GM12891 (cell line): ENCODE results near the gene GAPDH.

ENCODE experiments used
- DNase-seq: peaks from one replicate; pipeline ENCODE4 v3.0.0; 2011; ENCODE audit warnings: low spot score; ENCODE audit not compliant: insufficient read length
- FAIRE-seq: peaks from 2 replicates; lab custom pipeline; 2011; peaks lifted over from hg19 to GRCh38; lab: Jason Lieb, UNC
- PAX5 ChIP-seq: IDR thresholded peaks from 2 replicates; pipeline ENCODE4 v1.6.1; 2011; ENCODE audit warnings: low read length, moderate library complexity, mild to moderate bottlenecking; ENCODE audit not compliant: insufficient read depth, severe bottlenecking
- POLR2A ChIP-seq: IDR thresholded peaks from 2 replicates; pipeline ENCODE4 v1.6.1; 2011; ENCODE audit warnings: low read depth, low read length, control low read depth
- POLR2AphosphoS5 ChIP-seq: IDR thresholded peaks from 2 replicates; pipeline ENCODE4 v1.6.1; 2011; ENCODE audit warnings: low read depth, low read length, control low read depth
- POU2F2 ChIP-seq: IDR thresholded peaks from 2 replicates; pipeline ENCODE4 v1.6.1; 2011; ENCODE audit warnings: low read depth, mild to moderate bottlenecking, control low read depth, low read length, moderate library complexity
- SPI1 ChIP-seq: IDR thresholded peaks from 2 replicates; pipeline ENCODE4 v1.6.1; 2011; ENCODE audit warnings: low read depth, low read length, control low read depth
- TAF1 ChIP-seq: IDR thresholded peaks from 2 replicates; pipeline ENCODE4 v1.6.1; 2011; ENCODE audit warnings: low read depth, low read length, control low read depth

GAPDH gene

GRCh38 chr12:6542209-6543009 lies 8.1 kb downstream of the GAPDH start:
- FAIRE-seq (no peak), DNase-seq (no peak)
- TF ChIP-seq TAF1: no peak
- TF ChIP-seq PAX5: no peak
- TF ChIP-seq POLR2AphosphoS5: no peak
- TF ChIP-seq SPI1: no peak
- no peak for TF ChIP-seq POLR2A
- TF ChIP-seq POU2F2: no peak

DNA sequence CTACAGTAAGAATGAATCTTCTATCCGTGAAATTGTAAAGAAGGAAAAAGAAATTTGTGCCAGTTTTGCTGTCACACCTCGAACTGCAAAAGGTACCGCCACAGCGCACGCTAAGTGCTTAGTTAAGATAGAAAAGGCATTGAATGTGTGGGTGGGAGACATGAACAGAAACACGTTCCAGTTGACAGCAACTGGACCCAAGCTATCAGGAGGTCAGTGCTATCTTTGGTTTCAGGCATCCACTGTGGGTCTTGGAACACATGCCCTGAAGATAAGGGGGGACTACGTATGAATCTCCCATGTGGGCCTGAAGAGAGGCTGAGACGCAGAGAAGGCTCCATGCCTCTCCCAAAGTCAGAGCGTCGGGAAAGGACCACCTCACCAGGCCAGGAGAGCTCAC lies 11.7 kb downstream of the GAPDH start:
- no peak for FAIRE-seq
- TF ChIP-seq PAX5 (no peak), POLR2A (no peak), TAF1 (no peak), POLR2AphosphoS5 (no peak), POU2F2 (no peak), SPI1 (no peak)

GRCh38 chr12:6547566-6547965 lies 13.2 kb downstream of the GAPDH start:
- no peak for DNase-seq
- FAIRE-seq: no peak
- no peak for TF ChIP-seq SPI1
- no peak for TF ChIP-seq TAF1
- no peak for TF ChIP-seq POU2F2
- TF ChIP-seq POLR2AphosphoS5: no peak
- no peak for TF ChIP-seq PAX5
- TF ChIP-seq POLR2A: no peak

More for the DNA sequence above, 11.7 kb downstream of the GAPDH start:
- DNase-seq: no peak

DNA sequence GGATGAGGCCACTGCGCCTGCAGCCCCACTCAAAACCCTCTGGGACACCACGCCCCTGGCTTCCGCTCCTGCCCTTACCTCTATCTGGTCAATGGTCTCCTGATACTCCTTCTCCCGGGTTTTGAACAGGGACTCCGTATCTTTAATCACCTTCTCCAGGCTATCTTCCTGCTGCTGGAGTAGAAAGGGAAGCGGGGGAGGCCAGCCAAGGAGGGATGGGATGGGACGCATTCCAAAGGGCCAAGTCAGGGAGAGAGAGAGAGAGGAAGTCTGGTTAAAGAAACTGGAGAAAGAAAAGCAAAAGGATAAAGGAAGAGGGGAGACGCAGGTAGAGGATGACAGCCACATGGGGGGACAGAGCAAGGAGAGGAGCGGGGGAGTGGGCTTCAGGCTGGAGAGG lies 13.7 kb downstream of the GAPDH start:
- FAIRE-seq: no peak
- no peak for DNase-seq
- no peak for TF ChIP-seq POLR2A
- no peak for TF ChIP-seq POLR2AphosphoS5
- no peak for TF ChIP-seq PAX5
- TF ChIP-seq SPI1: no peak
- TF ChIP-seq POU2F2: no peak
- no peak for TF ChIP-seq TAF1

- TF ChIP-seq POU2F2 (no peak), TAF1 (no peak), PAX5 (no peak), POLR2A (no peak), POLR2AphosphoS5 (no peak), SPI1 (no peak)
- no peak for DNase-seq
- FAIRE-seq: no peak
These were observed 14.2 kb downstream of the GAPDH start for GRCh38 chr12:6548556-6548955.

DNA sequence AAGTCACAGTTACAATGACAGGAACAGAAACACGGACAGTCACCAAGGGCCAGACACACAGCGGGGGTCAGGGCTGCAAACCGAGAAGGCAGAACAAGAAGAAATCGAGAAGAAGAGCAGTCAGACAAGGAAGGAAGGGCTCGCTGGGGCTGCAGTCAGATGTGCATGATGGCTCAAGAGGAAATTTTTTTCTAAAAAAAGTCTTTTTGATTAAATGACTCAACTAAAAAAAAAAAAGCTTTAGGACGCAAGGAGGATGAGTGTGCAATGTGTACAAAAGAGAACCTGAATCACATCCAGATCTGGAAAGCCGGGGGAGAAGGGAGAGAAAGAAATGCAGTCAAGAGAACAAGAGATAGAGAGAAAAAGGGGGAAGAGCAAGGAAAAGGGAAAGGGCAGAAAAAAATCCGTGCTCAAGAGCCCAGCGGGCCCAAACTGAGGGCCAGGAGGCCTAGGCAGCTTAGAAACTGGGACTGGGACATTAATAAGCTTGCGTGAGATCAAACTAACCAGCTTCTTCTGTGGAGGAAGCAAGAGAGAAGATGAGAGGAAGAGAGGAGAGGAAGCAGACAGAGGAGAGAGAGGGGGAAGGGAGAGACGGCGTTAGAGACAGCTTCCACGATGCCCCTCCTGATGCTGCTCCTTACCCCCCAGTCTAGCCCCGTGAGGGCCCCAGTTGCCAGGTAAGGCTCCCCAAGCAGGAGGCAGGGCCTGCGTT lies 14.8 kb downstream of the GAPDH start:
- DNase-seq (no peak), FAIRE-seq (no peak)
- no peak for TF ChIP-seq SPI1
- TF ChIP-seq POLR2AphosphoS5: no peak
- TF ChIP-seq PAX5: no peak
- TF ChIP-seq POU2F2: no peak
- TF ChIP-seq POLR2A: no peak
- TF ChIP-seq TAF1: no peak

DNA sequence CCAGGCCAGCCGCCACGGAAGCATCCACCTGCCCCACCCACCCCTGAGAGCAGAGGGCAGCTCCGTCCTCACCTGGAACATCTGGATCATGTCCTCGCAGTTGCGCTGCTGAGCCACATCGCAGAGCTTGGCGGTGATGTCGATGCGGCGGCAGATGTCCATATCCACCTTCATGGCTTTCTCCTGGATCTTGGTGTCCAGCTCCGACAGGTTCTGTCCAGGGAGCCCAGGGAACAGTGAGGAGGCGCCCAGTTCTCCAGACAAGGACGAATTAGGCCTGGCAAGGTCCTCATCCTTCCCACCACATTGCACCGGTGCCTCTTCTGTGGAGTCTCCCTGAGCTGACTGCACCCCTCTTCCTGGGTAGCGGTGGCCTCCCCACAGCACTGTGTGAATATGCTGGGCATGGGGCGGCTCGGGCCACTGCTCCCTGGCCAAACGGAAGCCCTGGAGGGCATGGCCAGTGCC lies 15.4 kb downstream of the GAPDH start:
- DNase-seq (no peak), FAIRE-seq (no peak)
- no peak for TF ChIP-seq POLR2AphosphoS5
- TF ChIP-seq SPI1: no peak
- no peak for TF ChIP-seq POU2F2
- no peak for TF ChIP-seq PAX5
- TF ChIP-seq POLR2A: no peak
- no peak for TF ChIP-seq TAF1

GRCh38 chr12:6550294-6551062 lies 16.2 kb downstream of the GAPDH start:
- FAIRE-seq: no peak
- no peak for DNase-seq
- TF ChIP-seq POLR2A: no peak
- TF ChIP-seq PAX5: no peak
- no peak for TF ChIP-seq SPI1
- TF ChIP-seq POU2F2: no peak
- TF ChIP-seq POLR2AphosphoS5: no peak
- TF ChIP-seq TAF1: no peak

DNA sequence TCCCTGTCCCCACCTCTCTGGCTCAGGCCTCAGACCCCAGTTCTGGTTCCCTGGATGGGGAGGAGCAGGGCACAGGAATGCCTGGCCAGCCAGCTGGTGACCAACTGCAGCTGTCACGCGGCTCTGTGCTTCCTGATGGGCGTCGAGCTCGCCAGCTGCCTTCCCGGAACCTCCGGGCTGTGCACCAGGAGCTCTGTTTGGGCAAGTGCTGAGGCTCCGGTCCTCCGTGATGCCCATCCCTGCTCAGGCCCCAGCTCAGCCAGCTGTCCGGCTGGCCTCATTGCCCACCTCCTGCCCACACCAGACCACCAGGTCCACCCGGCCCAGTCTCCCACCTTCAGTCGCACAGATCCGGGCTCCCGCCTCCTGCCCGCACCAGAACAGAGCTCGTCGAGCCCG lies 16.7 kb downstream of the GAPDH start:
- TF ChIP-seq SPI1 (no peak), POLR2A (no peak), POLR2AphosphoS5 (no peak), TAF1 (no peak), POU2F2 (no peak), PAX5 (no peak)
- FAIRE-seq: no peak
- DNase-seq: no peak
